GM19193 (cell line): ENCODE measurements around the gene SP110.

Source experiments
- POLR2A ChIP-seq: IDR thresholded peaks from 4 replicates; pipeline ENCODE4 v1.6.1; 2011; ENCODE audit not compliant: insufficient read depth, insufficient read length; ENCODE audit errors: extremely low read depth

Gene SP110

GRCh38 chr2:230219419-230220331 lies at the start of gene SP110:
Gene SP110 (minus strand): TSS chr2:230219984. CDS start chr2:230216927, 3,057 bp downstream.
- TF ChIP-seq POLR2A = peak; percentile 79

GRCh38 chr2:230268606-230269243 lies 48.9 kb upstream of the SP110 start:
- no peak for TF ChIP-seq POLR2A

GRCh38 chr2:230267556-230267955 lies 47.8 kb upstream of the SP110 start:
- no peak for TF ChIP-seq POLR2A

GRCh38 chr2:230267059-230267458 lies 47.3 kb upstream of the SP110 start:
- no peak for TF ChIP-seq POLR2A

GRCh38 chr2:230266638-230267037 lies 46.9 kb upstream of the SP110 start:
- TF ChIP-seq POLR2A = no peak

GRCh38 chr2:230262246-230262645 lies 42.5 kb upstream of the SP110 start:
- no peak for TF ChIP-seq POLR2A

- no peak for TF ChIP-seq POLR2A
These were observed 38.7 kb upstream of the SP110 start for GRCh38 chr2:230258483-230258882.

GRCh38 chr2:230256733-230257332 lies 37.0 kb upstream of the SP110 start:
- TF ChIP-seq POLR2A = no peak

- no peak for TF ChIP-seq POLR2A
These were observed 34.5 kb upstream of the SP110 start for GRCh38 chr2:230254152-230254881.

- TF ChIP-seq POLR2A = no peak
These were observed 30.4 kb upstream of the SP110 start for GRCh38 chr2:230250231-230250630.

GRCh38 chr2:230246206-230246605 lies 26.4 kb upstream of the SP110 start:
- no peak for TF ChIP-seq POLR2A

GRCh38 chr2:230244211-230244610 lies 24.4 kb upstream of the SP110 start:
- no peak for TF ChIP-seq POLR2A

GRCh38 chr2:230234845-230235244 lies 15.1 kb upstream of the SP110 start:
- TF ChIP-seq POLR2A = no peak

- TF ChIP-seq POLR2A = no peak
These were observed 14.4 kb upstream of the SP110 start for GRCh38 chr2:230234122-230234722.
